CD4-positive, CD25-positive, alpha-beta regulatory T cell (primary cell): Measurements from ENCODE around the gene PRKAG2. TPM values are rescaled to one million over a fixed set of nuclear protein-coding genes. Genes with fewer than 3 reads are reported as not detected.

Experiments
- ATAC-seq, 2 donors: fragments of 150-1000 bp; cut with Tn5 transposase; one replicate each; pipeline ENCODE4 v1.10.0; 2021; ENCODE audit warnings: low read depth in 2 of 2, moderate number of reproducible peaks in 2 of 2, moderate library complexity in 1 of 2
- DNase-seq, 3 donors: peaks; one replicate each; pipeline versions ENCODE4 v3.0.0 to v3.0.0-alpha.2; 2012 to 2022; ENCODE audit warnings: mixed read lengths in 1 of 3
- H3K27ac ChIP-seq: one replicate; pipeline ENCODE4 v1.7.0; 2013; ENCODE audit warnings: mild to moderate bottlenecking, low read length; ENCODE audit not compliant: insufficient read depth, poor library complexity, severe bottlenecking
- H3K27me3 ChIP-seq: one replicate; pipeline ENCODE4 v1.7.0; 2013; ENCODE audit warnings: low read length; ENCODE audit not compliant: control insufficient read depth, insufficient read depth
- H3K36me3 ChIP-seq: one replicate; pipeline ENCODE4 v1.7.0; 2013; ENCODE audit warnings: mild to moderate bottlenecking, low read length, moderate library complexity; ENCODE audit not compliant: control insufficient read depth, insufficient read depth
- H3K4me1 ChIP-seq: 2 replicates; pipeline ENCODE4 v1.7.0; 2013; ENCODE audit warnings: mild to moderate bottlenecking, low read length; ENCODE audit not compliant: insufficient read depth, control insufficient read depth, poor library complexity, severe bottlenecking
- H3K4me3 ChIP-seq: one replicate; pipeline ENCODE4 v1.7.0; 2013; ENCODE audit warnings: low read depth, mild to moderate bottlenecking, low read length, moderate library complexity
- H3K9me3 ChIP-seq, 2 experiments: 1 replicate in 1 of 2; 2 replicates in 1 of 2; pipeline ENCODE4 v1.7.0; 2013; ENCODE audit warnings: low read length in 2 of 2, mild to moderate bottlenecking in 1 of 2, moderate library complexity in 1 of 2; ENCODE audit not compliant: control insufficient read depth in 2 of 2
- H3K27ac Mint-ChIP-seq, 3 donors: one replicate each; pipeline ENCODE4 v1.8.0; 2020 to 2022; ENCODE audit warnings: mild to moderate bottlenecking in 3 of 3, mixed read lengths in 3 of 3, moderate library complexity in 2 of 3
- H3K27me3 Mint-ChIP-seq: one replicate; pipeline ENCODE4 v1.8.0; 2022; ENCODE audit warnings: mild to moderate bottlenecking, mixed read lengths
- H3K36me3 Mint-ChIP-seq: one replicate; pipeline ENCODE4 v1.8.0; 2020; ENCODE audit warnings: mixed read lengths
- H3K4me1 Mint-ChIP-seq, 4 donors: one replicate each; pipeline ENCODE4 v1.8.0; 2020 to 2022; ENCODE audit warnings: mixed read lengths in 4 of 4, mild to moderate bottlenecking in 1 of 4
- H3K4me3 Mint-ChIP-seq, 4 donors: one replicate each; pipeline ENCODE4 v1.8.0; 2020 to 2022; ENCODE audit warnings: mild to moderate bottlenecking in 4 of 4, mixed read lengths in 4 of 4, moderate library complexity in 3 of 4
- H3K9me3 Mint-ChIP-seq, 7 donors: one replicate each; pipeline ENCODE4 v1.8.0; 2020 to 2022; ENCODE audit warnings: mixed read lengths in 7 of 7, mild to moderate bottlenecking in 3 of 7, moderate library complexity in 2 of 7
- polyA plus RNA-seq, 4 donors: library from polyadenylated mRNA; unstranded; fragments of 300-500 nt; fragmentation: Illumina TruSeq; gene quantifications; one replicate each; pipeline ENCODE4 v1.2.3, GENCODE V29; 2021
- total RNA-seq: library from RNA; stranded (reverse); gene quantifications from one replicate; pipeline ENCODE4 v1.2.3, GENCODE V29; 2022

The PRKAG2 gene
- total and polyA plus RNA-seq, 5 donors from 2014 or later, result 19.9 to 43.0 (median 26.1) TPM

GRCh38 chr7:151806204-151806603 lies 70.7 kb downstream of the PRKAG2 start:
- Mint-ChIP-seq H3K27ac (no peak overlapping the region), H3K36me3 (peaks cover 12% of the 10 kb centered on the region), H3K4me1 (peaks cover 4 to 19% (median 6%) of the 10 kb centered on the region in 4 donors)

GRCh38 chr7:151805191-151805590 lies 71.7 kb downstream of the PRKAG2 start:
- H3K27ac Mint-ChIP-seq, result no peak overlapping the region
- Histone ChIP-seq H3K36me3 (no peaks in the 10 kb centered on the region), H3K4me1 (no peaks in the 10 kb centered on the region), H3K27me3 (no peaks in the 10 kb centered on the region), H3K27ac (no peak overlapping the region), H3K9me3 (no peaks in the 10 kb centered on the region), H3K4me3 (no peak overlapping the region)
- H3K9me3 Mint-ChIP-seq, result no peaks in the 10 kb centered on the region
- DNase-seq (no peak), ATAC-seq (no peak)
- H3K36me3 Mint-ChIP-seq, result peaks cover 12% of the 10 kb centered on the region
- H3K4me1 Mint-ChIP-seq, result peaks cover 4 to 18% (median 9%) of the 10 kb centered on the region in 4 donors
- H3K4me3 Mint-ChIP-seq, result peak overlapping the region in 1 of 4 donors; percentile 24
- no peaks in the 10 kb centered on the region for H3K27me3 Mint-ChIP-seq

More at GRCh38 chr7:151806204-151806603, 70.7 kb downstream of the PRKAG2 start:
- no peak overlapping the region for H3K4me3 ChIP-seq
- H3K27ac ChIP-seq, result no peak overlapping the region
- H3K9me3 ChIP-seq, result no peaks in the 10 kb centered on the region
- DNase-seq, result no peak
- Mint-ChIP-seq H3K4me3 (no peak overlapping the region), H3K27me3 (no peaks in the 10 kb centered on the region), H3K9me3 (no peaks in the 10 kb centered on the region)
- H3K36me3 ChIP-seq, result no peaks in the 10 kb centered on the region
- no peaks in the 10 kb centered on the region for H3K27me3 ChIP-seq
- ATAC-seq, result no peak
- H3K4me1 ChIP-seq, result no peaks in the 10 kb centered on the region

GRCh38 chr7:151804756-151805155 lies 72.2 kb downstream of the PRKAG2 start:
- H3K9me3 ChIP-seq, result no peaks in the 10 kb centered on the region
- no peaks in the 10 kb centered on the region for H3K27me3 Mint-ChIP-seq
- peaks cover 4 to 18% (median 7%) of the 10 kb centered on the region in 4 donors for H3K4me1 Mint-ChIP-seq
- H3K27me3 ChIP-seq, result no peaks in the 10 kb centered on the region
- no peak for DNase-seq
- no peaks in the 10 kb centered on the region for H3K36me3 ChIP-seq
- H3K4me3 ChIP-seq, result no peak overlapping the region
- no peak for ATAC-seq
- no peaks in the 10 kb centered on the region for H3K9me3 Mint-ChIP-seq
- H3K27ac Mint-ChIP-seq, result no peak overlapping the region
- H3K4me1 ChIP-seq, result no peaks in the 10 kb centered on the region
- H3K36me3 Mint-ChIP-seq, result peaks cover 12% of the 10 kb centered on the region
- H3K27ac ChIP-seq, result no peak overlapping the region
- peak overlapping the region in 1 of 4 donors; percentile 24 for H3K4me3 Mint-ChIP-seq

- ATAC-seq (no peak), DNase-seq (no peak)
- Histone ChIP-seq H3K9me3 (no peaks in the 10 kb centered on the region), H3K4me3 (no peak overlapping the region), H3K27ac (no peak overlapping the region), H3K27me3 (no peaks in the 10 kb centered on the region), H3K36me3 (no peaks in the 10 kb centered on the region), H3K4me1 (no peaks in the 10 kb centered on the region)
- H3K36me3 Mint-ChIP-seq, result peaks cover 12% of the 10 kb centered on the region
- H3K4me1 Mint-ChIP-seq, result peaks cover 4 to 18% (median 9%) of the 10 kb centered on the region in 4 donors
- no peaks in the 10 kb centered on the region for H3K9me3 Mint-ChIP-seq
- no peaks in the 10 kb centered on the region for H3K27me3 Mint-ChIP-seq
- no peak overlapping the region for H3K4me3 Mint-ChIP-seq
- peak overlapping the region in 1 of 3 donors; percentile 49 for H3K27ac Mint-ChIP-seq
These were observed 73.1 kb downstream of the PRKAG2 start for GRCh38 chr7:151803841-151804240.

GRCh38 chr7:151802469-151802846 lies 74.5 kb downstream of the PRKAG2 start:
- Mint-ChIP-seq H3K27ac (no peak overlapping the region), H3K36me3 (peaks cover 10% of the 10 kb centered on the region), H3K4me3 (no peak overlapping the region), H3K27me3 (no peaks in the 10 kb centered on the region), H3K4me1 (peaks cover 8 to 23% (median 14%) of the 10 kb centered on the region in 4 donors), H3K9me3 (no peaks in the 10 kb centered on the region)
- Histone ChIP-seq H3K27ac (no peak overlapping the region), H3K4me1 (peaks cover 1% of the 10 kb centered on the region), H3K27me3 (no peaks in the 10 kb centered on the region), H3K4me3 (no peak overlapping the region), H3K36me3 (no peaks in the 10 kb centered on the region), H3K9me3 (no peaks in the 10 kb centered on the region)
- DNase-seq, result no peak
- ATAC-seq, result no peak

- no peaks in the 10 kb centered on the region for H3K9me3 Mint-ChIP-seq
- H3K27ac ChIP-seq, result no peak overlapping the region
- no peak for ATAC-seq
- no peaks in the 10 kb centered on the region for H3K9me3 ChIP-seq
- no peak for DNase-seq
- H3K36me3 ChIP-seq, result no peaks in the 10 kb centered on the region
- H3K27me3 Mint-ChIP-seq, result no peaks in the 10 kb centered on the region
- H3K4me1 ChIP-seq, result peaks cover 6% of the 10 kb centered on the region
- peaks cover 10% of the 10 kb centered on the region for H3K36me3 Mint-ChIP-seq
- H3K4me3 Mint-ChIP-seq, result no peak overlapping the region
- no peak overlapping the region for H3K4me3 ChIP-seq
- H3K27me3 ChIP-seq, result no peaks in the 10 kb centered on the region
- no peak overlapping the region for H3K27ac Mint-ChIP-seq
- H3K4me1 Mint-ChIP-seq, result peaks cover 9 to 24% (median 17%) of the 10 kb centered on the region in 4 donors
These were observed 75.0 kb downstream of the PRKAG2 start for GRCh38 chr7:151801782-151802468.

GRCh38 chr7:151801291-151801690 lies 75.6 kb downstream of the PRKAG2 start:
- Histone ChIP-seq H3K9me3 (no peaks in the 10 kb centered on the region), H3K4me1 (peaks cover 13% of the 10 kb centered on the region), H3K27me3 (no peaks in the 10 kb centered on the region), H3K36me3 (no peaks in the 10 kb centered on the region), H3K4me3 (no peak overlapping the region), H3K27ac (no peak overlapping the region)
- H3K9me3 Mint-ChIP-seq, result no peaks in the 10 kb centered on the region
- peaks cover 9 to 24% (median 19%) of the 10 kb centered on the region in 4 donors for H3K4me1 Mint-ChIP-seq
- no peaks in the 10 kb centered on the region for H3K27me3 Mint-ChIP-seq
- H3K27ac Mint-ChIP-seq, result no peak overlapping the region
- ATAC-seq, result no peak
- no peak overlapping the region for H3K4me3 Mint-ChIP-seq
- H3K36me3 Mint-ChIP-seq, result peaks cover 7% of the 10 kb centered on the region
- no peak for DNase-seq

GRCh38 chr7:151800861-151801260 lies 76.1 kb downstream of the PRKAG2 start:
- no peak overlapping the region for H3K4me3 Mint-ChIP-seq
- no peaks in the 10 kb centered on the region for H3K9me3 Mint-ChIP-seq
- no peak for DNase-seq
- no peak overlapping the region for H3K27ac Mint-ChIP-seq
- peaks cover 6% of the 10 kb centered on the region for H3K36me3 Mint-ChIP-seq
- Histone ChIP-seq H3K4me1 (peaks cover 17% of the 10 kb centered on the region), H3K4me3 (no peak overlapping the region), H3K36me3 (no peaks in the 10 kb centered on the region), H3K9me3 (no peaks in the 10 kb centered on the region), H3K27me3 (no peaks in the 10 kb centered on the region), H3K27ac (no peak overlapping the region)
- H3K27me3 Mint-ChIP-seq, result no peaks in the 10 kb centered on the region
- H3K4me1 Mint-ChIP-seq, result peaks cover 9 to 24% (median 23%) of the 10 kb centered on the region in 4 donors
- ATAC-seq, result no peak
